IPS-18a (cell line): ENCODE results near the gene FAM216A.

Experiments
- H3K27ac ChIP-seq: one replicate; pipeline ENCODE4 v1.5.1; 2013; ENCODE audit warnings: low read length
- H3K27me3 ChIP-seq: one replicate; pipeline ENCODE4 v1.6.1; 2013; ENCODE audit warnings: mild to moderate bottlenecking, low read length; ENCODE audit not compliant: control insufficient read depth, insufficient read depth
- H3K36me3 ChIP-seq: one replicate; pipeline ENCODE4 v1.6.1; 2013; ENCODE audit warnings: low read depth, low read length; ENCODE audit not compliant: control insufficient read depth
- H3K4me1 ChIP-seq: one replicate; pipeline ENCODE4 v1.6.1; 2013; ENCODE audit warnings: low read depth, low read length; ENCODE audit not compliant: control insufficient read depth
- H3K4me3 ChIP-seq: one replicate; pipeline ENCODE4 v1.5.1; 2013; ENCODE audit warnings: low read length
- H3K9ac ChIP-seq: one replicate; pipeline ENCODE4 v1.6.1; 2013; ENCODE audit warnings: mild to moderate bottlenecking, low read length, moderate library complexity
- H3K9me3 ChIP-seq: one replicate; pipeline ENCODE4 v1.6.1; 2013; ENCODE audit warnings: low read depth, low read length; ENCODE audit not compliant: control insufficient read depth

The FAM216A gene

GRCh38 chr12:110531741-110532333 is 63.2 kb downstream of the FAM216A start:
- Histone ChIP-seq H3K27ac (no peak overlapping the region), H3K36me3 (peaks cover 10% of the 10 kb centered on the region), H3K9me3 (no peaks in the 10 kb centered on the region), H3K4me3 (no peak overlapping the region), H3K27me3 (no peaks in the 10 kb centered on the region), H3K4me1 (no peaks in the 10 kb centered on the region), H3K9ac (no peak overlapping the region)

- no peak overlapping the region for H3K9ac ChIP-seq
- H3K9me3 ChIP-seq = no peaks in the 10 kb centered on the region
- no peaks in the 10 kb centered on the region for H3K4me1 ChIP-seq
- H3K4me3 ChIP-seq = no peak overlapping the region
- H3K27ac ChIP-seq = no peak overlapping the region
- H3K36me3 ChIP-seq = peaks cover 17% of the 10 kb centered on the region
- H3K27me3 ChIP-seq = no peaks in the 10 kb centered on the region
Observed at GRCh38 chr12:110532644-110533043, 64.0 kb downstream of the FAM216A start.

- Histone ChIP-seq H3K9ac (no peak overlapping the region), H3K4me1 (no peaks in the 10 kb centered on the region), H3K36me3 (peaks cover 27% of the 10 kb centered on the region), H3K4me3 (no peak overlapping the region), H3K9me3 (no peaks in the 10 kb centered on the region), H3K27ac (no peak overlapping the region), H3K27me3 (no peaks in the 10 kb centered on the region)
Observed at GRCh38 chr12:110533607-110534006, 65.0 kb downstream of the FAM216A start.

GRCh38 chr12:110534811-110535210 is 66.2 kb downstream of the FAM216A start:
- H3K27me3 ChIP-seq = no peaks in the 10 kb centered on the region
- H3K9me3 ChIP-seq = no peaks in the 10 kb centered on the region
- H3K4me3 ChIP-seq = no peak overlapping the region
- H3K36me3 ChIP-seq = peaks cover 29% of the 10 kb centered on the region
- no peaks in the 10 kb centered on the region for H3K4me1 ChIP-seq
- no peak overlapping the region for H3K27ac ChIP-seq
- no peak overlapping the region for H3K9ac ChIP-seq

- no peak overlapping the region for H3K4me3 ChIP-seq
- H3K9me3 ChIP-seq = no peaks in the 10 kb centered on the region
- no peaks in the 10 kb centered on the region for H3K4me1 ChIP-seq
- H3K27me3 ChIP-seq = no peaks in the 10 kb centered on the region
- no peak overlapping the region for H3K27ac ChIP-seq
- no peak overlapping the region for H3K9ac ChIP-seq
- H3K36me3 ChIP-seq = peaks cover 29% of the 10 kb centered on the region
Observed at GRCh38 chr12:110536834-110537604, 68.4 kb downstream of the FAM216A start.

GRCh38 chr12:110537605-110538409 is 69.2 kb downstream of the FAM216A start:
- peaks cover 29% of the 10 kb centered on the region for H3K36me3 ChIP-seq
- no peaks in the 10 kb centered on the region for H3K27me3 ChIP-seq
- no peak overlapping the region for H3K27ac ChIP-seq
- H3K4me1 ChIP-seq = no peaks in the 10 kb centered on the region
- H3K9ac ChIP-seq = no peak overlapping the region
- H3K9me3 ChIP-seq = no peaks in the 10 kb centered on the region
- no peak overlapping the region for H3K4me3 ChIP-seq

GRCh38 chr12:110538869-110539622 is 70.4 kb downstream of the FAM216A start:
- Histone ChIP-seq H3K4me1 (no peaks in the 10 kb centered on the region), H3K36me3 (peaks cover 29% of the 10 kb centered on the region), H3K4me3 (no peak overlapping the region), H3K27me3 (no peaks in the 10 kb centered on the region), H3K27ac (no peak overlapping the region), H3K9ac (no peak overlapping the region), H3K9me3 (no peaks in the 10 kb centered on the region)
